Esophagus squamous epithelium (tissue), 4 donors: ENCODE results near the gene UBE3B.

Experiments
- POLR2A ChIP-seq, 4 donors: fragments of 450-650 bp; IDR thresholded peaks; one replicate each; pipeline ENCODE4 v1.6.1; 2017; ENCODE audit warnings: antibody characterized with exemption in 4 of 4, mild to moderate bottlenecking in 4 of 4, moderate library complexity in 3 of 4
- TF ChIP-seq, protein P1 (sequence below), 6 experiments: fragments of 450-650 bp in 4 of 6; fragments of 200-600 bp in 2 of 6; sonication (generic) in 2 of 6; IDR thresholded peaks; one replicate each; pipeline ENCODE4 v1.5.1; 2016 to 2019; ENCODE audit warnings: antibody characterized with exemption in 6 of 6, mild to moderate bottlenecking in 4 of 6, moderate library complexity in 4 of 6

- TF ChIP-seq, protein P1, sequence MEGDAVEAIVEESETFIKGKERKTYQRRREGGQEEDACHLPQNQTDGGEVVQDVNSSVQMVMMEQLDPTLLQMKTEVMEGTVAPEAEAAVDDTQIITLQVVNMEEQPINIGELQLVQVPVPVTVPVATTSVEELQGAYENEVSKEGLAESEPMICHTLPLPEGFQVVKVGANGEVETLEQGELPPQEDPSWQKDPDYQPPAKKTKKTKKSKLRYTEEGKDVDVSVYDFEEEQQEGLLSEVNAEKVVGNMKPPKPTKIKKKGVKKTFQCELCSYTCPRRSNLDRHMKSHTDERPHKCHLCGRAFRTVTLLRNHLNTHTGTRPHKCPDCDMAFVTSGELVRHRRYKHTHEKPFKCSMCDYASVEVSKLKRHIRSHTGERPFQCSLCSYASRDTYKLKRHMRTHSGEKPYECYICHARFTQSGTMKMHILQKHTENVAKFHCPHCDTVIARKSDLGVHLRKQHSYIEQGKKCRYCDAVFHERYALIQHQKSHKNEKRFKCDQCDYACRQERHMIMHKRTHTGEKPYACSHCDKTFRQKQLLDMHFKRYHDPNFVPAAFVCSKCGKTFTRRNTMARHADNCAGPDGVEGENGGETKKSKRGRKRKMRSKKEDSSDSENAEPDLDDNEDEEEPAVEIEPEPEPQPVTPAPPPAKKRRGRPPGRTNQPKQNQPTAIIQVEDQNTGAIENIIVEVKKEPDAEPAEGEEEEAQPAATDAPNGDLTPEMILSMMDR (IDR thresholded peaks at IDR 0.05) = peak; percentile 30 to 80 (median 69)
- TF ChIP-seq POLR2A (IDR thresholded peaks at IDR 0.05) = no peak
Measured at GRCh38 chr12:109518820-109519665, 41.6 kb downstream of the UBE3B start.
